ENCODE measurements around the gene RIN3.

GRCh38 chr14:92584220-92584619, 70.6 kb downstream of the RIN3 start:
- TF ChIP-seq EZH2 (optimal IDR thresholded peaks at IDR 0.05; ENCODE audit: low read depth, low read length) (no peak), CTCF (IDR thresholded peaks at IDR 0.05; ENCODE audit: low read length) (no peak)
